HG02610 (cell line): Measurements from ENCODE around the gene PROSER2.

ENCODE experiments used
- ATAC-seq: cut with Tn5 transposase; IDR thresholded peaks from one replicate; pipeline ENCODE4 v1.9.1; 2021; ENCODE audit warnings: mild to moderate bottlenecking, moderate library complexity; ENCODE audit not compliant: unreplicated experiment

The PROSER2 gene

GRCh38 chr10:11863353-11864109 lies 40.4 kb downstream of the PROSER2 start:
- peak; percentile 96 for ATAC-seq

GRCh38 chr10:11864727-11865126 lies 41.6 kb downstream of the PROSER2 start:
- ATAC-seq, result no peak

- no peak for ATAC-seq
These were observed 42.4 kb downstream of the PROSER2 start for GRCh38 chr10:11865561-11865960.

GRCh38 chr10:11866199-11866925 lies 43.2 kb downstream of the PROSER2 start:
- ATAC-seq, result no peak

GRCh38 chr10:11869219-11869618 lies 46.1 kb downstream of the PROSER2 start:
- ATAC-seq, result no peak

- no peak for ATAC-seq
These were observed 46.7 kb downstream of the PROSER2 start for GRCh38 chr10:11869743-11870460.

- ATAC-seq, result no peak
These were observed 47.3 kb downstream of the PROSER2 start for GRCh38 chr10:11870461-11870780.

- ATAC-seq, result no peak
These were observed 47.8 kb downstream of the PROSER2 start for GRCh38 chr10:11870900-11871400.

GRCh38 chr10:11871466-11871865 lies 48.3 kb downstream of the PROSER2 start:
- no peak for ATAC-seq

GRCh38 chr10:11874568-11875493 lies 51.7 kb downstream of the PROSER2 start:
- peak; percentile 69 for ATAC-seq

GRCh38 chr10:11875494-11876281 lies 52.5 kb downstream of the PROSER2 start:
- ATAC-seq, result no peak

- ATAC-seq, result no peak
These were observed 53.2 kb downstream of the PROSER2 start for GRCh38 chr10:11876324-11876723.

GRCh38 chr10:11876805-11877590 lies 53.8 kb downstream of the PROSER2 start:
- no peak for ATAC-seq

- no peak for ATAC-seq
These were observed 54.4 kb downstream of the PROSER2 start for GRCh38 chr10:11877591-11877905.

GRCh38 chr10:11878776-11879175 lies 55.6 kb downstream of the PROSER2 start:
- ATAC-seq, result no peak

- no peak for ATAC-seq
These were observed 56.4 kb downstream of the PROSER2 start for GRCh38 chr10:11879387-11880094.

GRCh38 chr10:11880151-11881029 lies 57.2 kb downstream of the PROSER2 start:
- ATAC-seq, result no peak
